Activated T-cell treated with anti-CD3 and anti-CD28 coated beads, Interleukin-2, amount 50 U/mL, for 72 hours (primary cell): Measurements from ENCODE around the gene ZYX. TPM values are rescaled to one million over a fixed set of nuclear protein-coding genes. Genes with fewer than 3 reads are reported as not detected.
A peak's percentile ranks its signal among the peaks of the same experiment; 100 is the strongest.

Experiments used
- ATAC-seq, 2 donors: fragments of 150-1000 bp; cut with Tn5 transposase; replicated peaks in 1 of 2; 2 replicates each; pipeline ENCODE4 v1.10.0; 2021; ENCODE audit warnings: moderate library complexity in 2 of 2, mild to moderate bottlenecking in 1 of 2
- DNase-seq, 2 donors: peaks; one replicate each; pipeline ENCODE4 v3.0.0; 2021 to 2022; ENCODE audit warnings: mixed read lengths in 1 of 2
- H3K27ac Mint-ChIP-seq: one replicate; pipeline ENCODE4 v1.8.0; 2022; ENCODE audit warnings: mild to moderate bottlenecking, moderate library complexity, mixed read lengths
- H3K27me3 Mint-ChIP-seq: one replicate; pipeline ENCODE4 v1.8.0; 2022; ENCODE audit warnings: low read depth, mixed read lengths
- H3K36me3 Mint-ChIP-seq, 2 donors: one replicate each; pipeline ENCODE4 v1.8.0; 2022; ENCODE audit warnings: mixed read lengths in 2 of 2, mild to moderate bottlenecking in 1 of 2; ENCODE audit not compliant: insufficient read depth in 2 of 2
- H3K4me1 Mint-ChIP-seq: one replicate; pipeline ENCODE4 v1.8.0; 2022; ENCODE audit warnings: low read depth, mixed read lengths
- H3K4me3 Mint-ChIP-seq, 2 donors: one replicate each; pipeline ENCODE4 v1.8.0; 2022; ENCODE audit warnings: mild to moderate bottlenecking in 2 of 2, mixed read lengths in 2 of 2, moderate library complexity in 2 of 2
- H3K9me3 Mint-ChIP-seq, 2 donors: one replicate each; pipeline ENCODE4 v1.8.0; 2022; ENCODE audit warnings: mixed read lengths in 2 of 2
- total RNA-seq, 2 donors: library from RNA; stranded (reverse); gene quantifications; one replicate each; pipeline ENCODE4 v1.2.3, GENCODE V29; 2022

The ZYX gene
- total RNA-seq, 2 donors from 2014 or later: 121 to 129 TPM

- ATAC-seq: no peak
- H3K36me3 Mint-ChIP-seq: peaks cover 2% of the 10 kb centered on the region in 2 donors
- peaks cover 7% of the 10 kb centered on the region for H3K4me1 Mint-ChIP-seq
- peaks cover 12% of the 10 kb centered on the region for H3K27me3 Mint-ChIP-seq
- no peak overlapping the region for H3K4me3 Mint-ChIP-seq
- H3K9me3 Mint-ChIP-seq: no peaks in the 10 kb centered on the region
- DNase-seq: no peak
- no peak overlapping the region for H3K27ac Mint-ChIP-seq
These were observed 25.4 kb upstream of the ZYX start for GRCh38 chr7:143355450-143356385.

GRCh38 chr7:143356414-143357050 is 24.6 kb upstream of the ZYX start:
- no peak for ATAC-seq
- no peak overlapping the region for H3K4me3 Mint-ChIP-seq
- no peak for DNase-seq

GRCh38 chr7:143358626-143359025 is 22.5 kb upstream of the ZYX start:
- Mint-ChIP-seq H3K27me3 (peaks cover 27% of the 10 kb centered on the region), H3K9me3 (no peaks in the 10 kb centered on the region), H3K4me3 (no peak overlapping the region), H3K36me3 (peaks cover 2 to 4% of the 10 kb centered on the region in 2 donors), H3K4me1 (peaks cover 15% of the 10 kb centered on the region), H3K27ac (no peak overlapping the region)
- DNase-seq (no peak), ATAC-seq (no peak)

More at GRCh38 chr7:143356414-143357050, 24.6 kb upstream of the ZYX start:
- H3K9me3 Mint-ChIP-seq: no peaks in the 10 kb centered on the region
- peaks cover 2% of the 10 kb centered on the region in 2 donors for H3K36me3 Mint-ChIP-seq
- peaks cover 18% of the 10 kb centered on the region for H3K27me3 Mint-ChIP-seq
- H3K27ac Mint-ChIP-seq: no peak overlapping the region
- H3K4me1 Mint-ChIP-seq: peaks cover 14% of the 10 kb centered on the region

GRCh38 chr7:143359771-143360353 is 21.3 kb upstream of the ZYX start:
- Mint-ChIP-seq H3K36me3 (peaks cover 2 to 4% of the 10 kb centered on the region in 2 donors), H3K4me3 (no peak overlapping the region), H3K9me3 (no peaks in the 10 kb centered on the region), H3K27ac (no peak overlapping the region), H3K4me1 (peaks cover 13% of the 10 kb centered on the region), H3K27me3 (peaks cover 39% of the 10 kb centered on the region)
- DNase-seq: no peak
- no peak for ATAC-seq

- peak overlapping the region; percentile 60 to 80 for H3K4me3 Mint-ChIP-seq
- H3K4me1 Mint-ChIP-seq: peaks cover 13% of the 10 kb centered on the region
- no peaks in the 10 kb centered on the region for H3K9me3 Mint-ChIP-seq
- H3K27ac Mint-ChIP-seq: no peak overlapping the region
- peaks cover 45% of the 10 kb centered on the region for H3K27me3 Mint-ChIP-seq
- H3K36me3 Mint-ChIP-seq: peaks cover 2 to 4% of the 10 kb centered on the region in 2 donors
- DNase-seq (no peak), ATAC-seq (no peak)
These were observed 20.2 kb upstream of the ZYX start for GRCh38 chr7:143360788-143361551.

- Mint-ChIP-seq H3K4me3 (peak overlapping the region; percentile 86 to 93), H3K9me3 (no peaks in the 10 kb centered on the region), H3K27ac (no peak overlapping the region), H3K36me3 (peaks cover 2 to 4% of the 10 kb centered on the region in 2 donors), H3K27me3 (peaks cover 45% of the 10 kb centered on the region), H3K4me1 (peaks cover 13% of the 10 kb centered on the region)
- ATAC-seq (peak; percentile 23 to 26), DNase-seq (no peak)
These were observed 19.5 kb upstream of the ZYX start for GRCh38 chr7:143361552-143362130.

GRCh38 chr7:143362131-143363015 is 18.8 kb upstream of the ZYX start, which contains the start of gene FAM131B:
FAM131B (minus strand) TSS chr7:143362713; CDS start chr7:143362603, 110 bp downstream.
- peak; percentile 79 for ATAC-seq
- Mint-ChIP-seq H3K9me3 (no peaks in the 10 kb centered on the region), H3K4me3 (peak within 1 kb of the TSS; percentile 86 to 93), H3K4me1 (peaks cover 13% of the 10 kb centered on the region), H3K36me3 (peaks cover 2 to 4% of the 10 kb centered on the region in 2 donors), H3K27ac (no peak within 1 kb of the TSS), H3K27me3 (peaks cover 45% of the 10 kb centered on the region)
- peak; percentile 48 to 58 for DNase-seq

GRCh38 chr7:143363016-143363937 is 17.9 kb upstream of the ZYX start:
- Mint-ChIP-seq H3K4me3 (peak overlapping the region; percentile 44 to 69), H3K9me3 (no peaks in the 10 kb centered on the region), H3K4me1 (peaks cover 13% of the 10 kb centered on the region), H3K27me3 (peaks cover 45% of the 10 kb centered on the region), H3K36me3 (peaks cover 2 to 4% of the 10 kb centered on the region in 2 donors), H3K27ac (no peak overlapping the region)
- DNase-seq: no peak
- ATAC-seq: no peak

- ATAC-seq: no peak
- Mint-ChIP-seq H3K4me1 (peaks cover 17% of the 10 kb centered on the region), H3K27me3 (peaks cover 25% of the 10 kb centered on the region), H3K9me3 (peaks cover 0 to 1% of the 10 kb centered on the region in 2 donors), H3K4me3 (no peak overlapping the region), H3K36me3 (no peaks in the 10 kb centered on the region), H3K27ac (no peak overlapping the region)
- DNase-seq: no peak
These were observed 13.2 kb upstream of the ZYX start for GRCh38 chr7:143367972-143368371.

GRCh38 chr7:143368387-143368786 is 12.8 kb upstream of the ZYX start:
- Mint-ChIP-seq H3K36me3 (no peaks in the 10 kb centered on the region), H3K27me3 (peaks cover 21% of the 10 kb centered on the region), H3K27ac (no peak overlapping the region), H3K9me3 (peaks cover 0 to 1% of the 10 kb centered on the region in 2 donors), H3K4me1 (peaks cover 14% of the 10 kb centered on the region), H3K4me3 (no peak overlapping the region)
- no peak for DNase-seq
- ATAC-seq: no peak
